ENCODE data around the gene DPM3.

- TF ChIP-seq CTCF (IDR thresholded peaks at IDR 0.05) (no peak), POLR2A (IDR thresholded peaks at IDR 0.05) (no peak)
Measured at GRCh38 chr1:155182052-155182550, 41.8 kb upstream of the DPM3 start.
